K562 (cell line): Measurements from ENCODE around the gene IRS1. TPM values are rescaled to one million over a fixed set of nuclear protein-coding genes. Genes with fewer than 3 reads are reported as not detected.

Source experiments
- ATAC-seq: fragments of 200-7000 bp; cut with Tn5 transposase; 3 replicates; pipeline ENCODE4 v1.9.1; 2020; ENCODE audit warnings: moderate library complexity
- BruUV-seq: library from RNA; stranded (reverse); fragments of 400-500 nt; replicated peaks from 2 replicates; lab custom pipeline; 2021; lab: Mats Ljungman, UMichigan
- CTCF ChIA-PET: fragments of 300-600 bp; formaldehyde crosslinking; extraction: SDS; loops from one replicate; lab custom pipeline; 2021; ENCODE audit warnings: low intra/inter-chr PET ratio; lab: Yijun Ruan, JAX
- POLR2A ChIA-PET: fragments of 300-600, 350-650 bp; sonication (Branson Sonifier 250); formaldehyde crosslinking; extraction: SDS; loops from one replicate; lab custom pipeline; 2021; ENCODE audit warnings: antibody characterized with exemption, inconsistent platforms; lab: Yijun Ruan, JAX
- DNase-seq, 4 experiments: peaks; one replicate each; pipeline versions ENCODE4 v3.0.0 to v3.0.0-alpha.2; 2011 to 2018; ENCODE audit warnings: low spot score in 3 of 4, mixed read lengths in 3 of 4; ENCODE audit errors: extremely low read depth in 1 of 4
- FAIRE-seq: peaks from 2 replicates; lab custom pipeline; 2011; peaks lifted over from hg19 to GRCh38; lab: Jason Lieb, UNC
- H2AFZ ChIP-seq: 2 replicates; pipeline ENCODE4 v1.6.0; 2011; ENCODE audit warnings: low read depth, low read length, control low read depth, inconsistent platforms
- H3K27ac ChIP-seq: fragments of 200-600 bp; 3 replicates; pipeline ENCODE4 v1.8.0; 2011; ENCODE audit warnings: low read depth, mild to moderate bottlenecking, control low read depth, inconsistent platforms, low read length, moderate library complexity, mixed read lengths; ENCODE audit errors: extremely low read depth
- H3K27me3 ChIP-seq, 2 experiments: fragments of 300-600 bp in 1 of 2; 2 replicates in 1 of 2; 3 replicates in 1 of 2; pipeline versions ENCODE4 v1.6.0 to v1.8.0; 2011; ENCODE audit warnings: inconsistent platforms in 2 of 2, low read length in 2 of 2, mild to moderate bottlenecking in 1 of 2, mixed read lengths in 1 of 2, moderate library complexity in 1 of 2; ENCODE audit not compliant: control insufficient read depth in 2 of 2, insufficient read depth in 2 of 2
- H3K36me3 ChIP-seq: fragments of 300-600 bp; 3 replicates; pipeline ENCODE4 v1.8.0; 2011; ENCODE audit warnings: mild to moderate bottlenecking, low read length, inconsistent platforms; ENCODE audit not compliant: control insufficient read depth, insufficient read depth
- H3K4me1 ChIP-seq, 2 experiments: fragments of 200-600 bp in 1 of 2; replicated peaks in 1 of 2; 2 replicates in 1 of 2; 3 replicates in 1 of 2; pipeline versions ENCODE4 v1.5.1 to v1.8.0; 2011; ENCODE audit warnings: inconsistent platforms in 2 of 2, low read length in 2 of 2, mild to moderate bottlenecking in 1 of 2, mixed read lengths in 1 of 2, moderate library complexity in 1 of 2; ENCODE audit not compliant: control insufficient read depth in 2 of 2, insufficient read depth in 2 of 2
- H3K4me2 ChIP-seq: 2 replicates; pipeline ENCODE4 v1.6.1; 2011; ENCODE audit warnings: low read length, control low read depth, inconsistent platforms, mixed read lengths; ENCODE audit not compliant: insufficient read depth
- H3K4me3 ChIP-seq: fragments of 200-600 bp; sonication (generic), shearing (Covaris generic); 2 replicates; pipeline ENCODE4 v1.5.1; 2016; ENCODE audit warnings: control low read depth, inconsistent platforms
- H3K79me2 ChIP-seq: fragments of 200-600 bp; 3 replicates; pipeline ENCODE4 v1.8.0; 2011; ENCODE audit warnings: low read length, inconsistent platforms; ENCODE audit not compliant: control insufficient read depth, insufficient read depth
- H3K9ac ChIP-seq, 2 experiments: 2 replicates each; pipeline versions ENCODE4 v1.6.0 to v1.6.1; 2011; ENCODE audit warnings: low read depth in 2 of 2, low read length in 2 of 2, control low read depth in 1 of 2, inconsistent platforms in 1 of 2, mild to moderate bottlenecking in 1 of 2, mixed read lengths in 1 of 2; ENCODE audit not compliant: insufficient read depth in 1 of 2
- H3K9me1 ChIP-seq: one replicate; pipeline ENCODE4 v1.6.0; 2011; ENCODE audit warnings: inconsistent platforms, mild to moderate bottlenecking, low read length, moderate library complexity; ENCODE audit not compliant: control insufficient read depth, insufficient read depth
- H3K9me3 ChIP-seq: replicated peaks from 2 replicates; pipeline ENCODE4 v1.5.1; 2011; ENCODE audit warnings: low read depth, low read length, inconsistent platforms; ENCODE audit not compliant: control insufficient read depth, insufficient read depth
- H4K20me1 ChIP-seq: replicated peaks from 2 replicates; pipeline ENCODE4 v1.6.1; 2011; ENCODE audit warnings: low read length, inconsistent platforms, mixed read lengths; ENCODE audit not compliant: control insufficient read depth, insufficient read depth
- ASH1L ChIP-seq: fragments of 450-650 bp; IDR thresholded peaks from 2 replicates; pipeline ENCODE4 v1.6.1; 2018; ENCODE audit warnings: borderline replicate concordance, mild to moderate bottlenecking, low read depth; ENCODE audit not compliant: partially characterized antibody
- NR4A1 ChIP-seq, 2 experiments: fragments of 250-450 bp in 1 of 2; fragments of 450-650 bp in 1 of 2; sonication (Bioruptor Pico) in 1 of 2; IDR thresholded peaks; 2 replicates each; pipeline versions ENCODE4 v1.4.0 to v1.6.1; 2016 to 2020; ENCODE audit warnings: mild to moderate bottlenecking in 2 of 2, missing compliant biosample characterization in 1 of 2, missing genetic modification characterization in 1 of 2, moderate library complexity in 1 of 2
- PBX2 ChIP-seq, 2 experiments: IDR thresholded peaks in 1 of 2; conservative IDR thresholded peaks in 1 of 2; 2 replicates each; pipeline ENCODE4 v1.6.1; 2016; ENCODE audit warnings: low read depth in 2 of 2, mild to moderate bottlenecking in 1 of 2, missing compliant biosample characterization in 1 of 2, missing genetic modification characterization in 1 of 2, moderate library complexity in 1 of 2
- WGBS: fragments of 100-300 bp; shearing (Covaris generic); methylation state at CpG from one replicate; pipeline ENCODE4 v1.1.6; 2016; ENCODE audit warnings: low coverage, mixed read lengths; ENCODE audit not compliant: insufficient coverage; ENCODE audit errors: missing lambda C conversion rate; 5-methylcytosine and 5-hydroxymethylcytosine counted together
- in situ Hi-C: fragments of 300-500 bp; cut with MboI; formaldehyde crosslinking; loops from 4 replicates; pipeline ENCODE4 v1.15.0; 2018; ENCODE audit warnings: inconsistent platforms, mixed read lengths
- intact Hi-C: fragments of 100-400 bp; cut with micrococcal nuclease; formaldehyde crosslinking; loops from 2 replicates; pipeline ENCODE4 v1.14.2; 2022
- polyA plus RNA-seq, 8 experiments: library from polyadenylated mRNA; depleted of rRNA in 4 of 8; stranded (reverse) in 5 of 8; unstranded in 3 of 8; fragments of >200 nt; fragmentation: Nextera tagmentation in 2 of 8; fragmentation: Illumina TruSeq in 1 of 8; extraction: Ambion mirVana in 2 of 8; extraction: Trizol in 1 of 8; gene quantifications; 2 replicates each; pipeline versions ENCODE4 v1.2.1 to v1.2.3, GENCODE V29; 2011 to 2014; ENCODE audit warnings: inconsistent platforms in 1 of 8, missing spikeins in 1 of 8
- total RNA-seq, 7 experiments: library from RNA; depleted of rRNA in 6 of 7; stranded (reverse); fragments of >200 nt in 6 of 7; fragmentation: Illumina TruSeq in 2 of 7; extraction: Trizol in 2 of 7; gene quantifications; 2 replicates each; pipeline versions ENCODE4 v1.2.1 to v1.2.3, GENCODE V29; 2011 to 2021; ENCODE audit warnings: low replicate concordance in 1 of 7

Gene IRS1
- total and polyA plus RNA-seq, 9 of the 15 experiments (the other 6 are each of a cell fraction or from before 2014, with no cell fraction given): under 0.01 to 0.31 (median 0.08) TPM; not detected in 1

- DNase-seq: no peak
- H3K9ac ChIP-seq: no peak overlapping the region
- no peaks in the 10 kb centered on the region for H3K79me2 ChIP-seq
These were observed 39.0 kb downstream of the IRS1 start for GRCh38 chr2:226760412-226761194.

More at GRCh38 chr2:226760412-226761194, 39.0 kb downstream of the IRS1 start:
- FAIRE-seq (no peak), ATAC-seq (no peak)
- TF ChIP-seq ASH1L (no peak), NR4A1 (CRISPR knock-in tag; IDR thresholded peaks at IDR 0.05) (no peak), NR4A1 (tag; IDR thresholded peaks at IDR 0.05) (no peak), PBX2 (CRISPR knock-in tag; IDR thresholded peaks at IDR 0.05; ENCODE audit: low read depth) (no peak), PBX2 (tag; conservative IDR thresholded peaks at IDR 0.05; ENCODE audit: low read depth) (no peak)
- no peaks in the 10 kb centered on the region for H3K36me3 ChIP-seq
- POLR2A ChIA-PET: interaction anchor here (1.8 kb wide), 1 partner anchor 12 kb away, joined by 3 read pairs; no protein-coding TSS in a partner anchor
- H3K9me3 ChIP-seq: no peaks in the 10 kb centered on the region
- no peaks in the 10 kb centered on the region for H3K4me1 ChIP-seq
- in situ Hi-C loops (no loop called here), intact Hi-C loops (no loop called here)
- no peak overlapping the region for H3K4me3 ChIP-seq
- no TSS peak for BruUV-seq
- H3K27ac ChIP-seq: no peak overlapping the region
- H3K4me2 ChIP-seq: no peak overlapping the region
- no peaks in the 10 kb centered on the region for H4K20me1 ChIP-seq
- CTCF ChIA-PET: no interaction called here
- no peak overlapping the region for H2AFZ ChIP-seq
- H3K9me1 ChIP-seq: no peaks in the 10 kb centered on the region
- no peaks in the 10 kb centered on the region for H3K27me3 ChIP-seq
- 0% methylated on average over 2 of the region's 2 CpGs for WGBS
